Keratinocyte (primary cell): Measurements from ENCODE around the gene TENM3. TPM values are rescaled to one million over a fixed set of nuclear protein-coding genes. Genes with fewer than 3 reads are reported as not detected.

ENCODE experiments used
- DNase-seq: peaks from one replicate; pipeline ENCODE4 v3.0.0-alpha.2; 2011; ENCODE audit warnings: low read depth, missing footprints, low spot score
- FAIRE-seq: peaks from 2 replicates; lab custom pipeline; 2011; peaks lifted over from hg19 to GRCh38; lab: Jason Lieb, UNC
- H2AFZ ChIP-seq: 2 replicates; pipeline ENCODE4 v1.6.0; 2012; ENCODE audit warnings: low read length, control low read depth, inconsistent platforms; ENCODE audit not compliant: control insufficient read depth
- H3K27ac ChIP-seq: 2 replicates; pipeline ENCODE4 v1.5.1; 2011; ENCODE audit warnings: low read length; ENCODE audit not compliant: control insufficient read depth, insufficient read depth
- H3K27me3 ChIP-seq: 3 replicates; pipeline ENCODE4 v1.6.0; 2011; ENCODE audit warnings: low read length; ENCODE audit not compliant: control insufficient read depth, insufficient read depth; ENCODE audit errors: extremely low read depth
- H3K36me3 ChIP-seq, 2 experiments: 2 replicates in 1 of 2; 3 replicates in 1 of 2; pipeline ENCODE4 v1.5.1; 2011; ENCODE audit warnings: low read length in 2 of 2, mild to moderate bottlenecking in 1 of 2; ENCODE audit not compliant: control insufficient read depth in 2 of 2, insufficient read depth in 2 of 2; ENCODE audit errors: extremely low read depth in 1 of 2
- H3K4me1 ChIP-seq: 3 replicates; pipeline ENCODE4 v1.5.1; 2011; ENCODE audit warnings: low read length; ENCODE audit not compliant: control insufficient read depth, insufficient read depth; ENCODE audit errors: extremely low read depth
- H3K4me2 ChIP-seq: 3 replicates; pipeline ENCODE4 v1.6.0; 2011; ENCODE audit warnings: low read depth, low read length; ENCODE audit not compliant: control insufficient read depth, insufficient read depth; ENCODE audit errors: extremely low read depth
- H3K4me3 ChIP-seq, 3 experiments: fragments of 200-600 bp in 1 of 3; sonication (generic) in 1 of 3; 2 replicates in 2 of 3; 3 replicates in 1 of 3; pipeline ENCODE4 v1.5.1; 2011 to 2016; ENCODE audit warnings: low read length in 3 of 3, mild to moderate bottlenecking in 3 of 3, control low read depth in 2 of 3, inconsistent platforms in 1 of 3, low read depth in 1 of 3, mixed read lengths in 1 of 3, mixed run types in 1 of 3, moderate library complexity in 1 of 3; ENCODE audit not compliant: control insufficient read depth in 2 of 3, insufficient read depth in 2 of 3; ENCODE audit errors: extremely low read depth in 1 of 3
- H3K79me2 ChIP-seq: 2 replicates; pipeline ENCODE4 v1.6.0; 2012; ENCODE audit warnings: low read length; ENCODE audit not compliant: control insufficient read depth, insufficient read depth
- H3K9ac ChIP-seq: 3 replicates; pipeline ENCODE4 v1.6.0; 2011; ENCODE audit warnings: low read length; ENCODE audit not compliant: control insufficient read depth, insufficient read depth; ENCODE audit errors: extremely low read depth
- H3K9me1 ChIP-seq: 3 replicates; pipeline ENCODE4 v1.6.0; 2011; ENCODE audit warnings: low read length; ENCODE audit not compliant: control insufficient read depth, insufficient read depth; ENCODE audit errors: extremely low read depth
- H3K9me3 ChIP-seq: 2 replicates; pipeline ENCODE4 v1.5.1; 2012; ENCODE audit warnings: low read depth, low read length; ENCODE audit not compliant: control insufficient read depth
- H4K20me1 ChIP-seq: 3 replicates; pipeline ENCODE4 v1.6.0; 2011; ENCODE audit warnings: low read length; ENCODE audit not compliant: control insufficient read depth, insufficient read depth; ENCODE audit errors: extremely low read depth
- EZH2 ChIP-seq: IDR thresholded peaks from one replicate; pipeline ENCODE4 v1.6.1; 2012; ENCODE audit warnings: inconsistent platforms, mild to moderate bottlenecking, low read length, moderate library complexity
- dilution Hi-C: fragments of 300-500 bp; cut with MboI; formaldehyde crosslinking; loops from one replicate; pipeline ENCODE4 v1.7.0; 2020; ENCODE audit warnings: low sequenced_read_pairs; ENCODE audit not compliant: extremely low pct_ligation_motif_present
- polyA plus RNA-seq, 5 experiments: library from polyadenylated mRNA; depleted of rRNA in 3 of 5; stranded (reverse) in 3 of 5; stranded (forward) in 1 of 5; unstranded in 1 of 5; fragments of >200 nt; gene quantifications; 1 replicate in 1 of 5; 2 replicates in 3 of 5; 3 replicates in 1 of 5; pipeline versions ENCODE4 v1.2.1 to v1.2.3, GENCODE V29; 2011 to 2012; ENCODE audit warnings: missing spikeins in 2 of 5, low read depth in 1 of 5, low replicate concordance in 1 of 5
- TF ChIP-seq, protein P1 (sequence below), 3 experiments: IDR thresholded peaks in 1 of 3; conservative IDR thresholded peaks in 1 of 3; optimal IDR thresholded peaks in 1 of 3; 2 replicates in 2 of 3; 3 replicates in 1 of 3; pipeline versions ENCODE3 to v1.5.1; 2011; ENCODE audit warnings: low read length in 3 of 3, mild to moderate bottlenecking in 3 of 3, moderate library complexity in 2 of 3, control low read depth in 1 of 3, inconsistent platforms in 1 of 3; ENCODE audit not compliant: insufficient read depth in 2 of 3; ENCODE audit errors: extremely low read depth in 1 of 3

Gene TENM3
- polyA plus RNA-seq, 1 donor (not counting 4 experiments of a cell fraction or from before 2014, with no cell fraction given): 17.0 TPM

DNA sequence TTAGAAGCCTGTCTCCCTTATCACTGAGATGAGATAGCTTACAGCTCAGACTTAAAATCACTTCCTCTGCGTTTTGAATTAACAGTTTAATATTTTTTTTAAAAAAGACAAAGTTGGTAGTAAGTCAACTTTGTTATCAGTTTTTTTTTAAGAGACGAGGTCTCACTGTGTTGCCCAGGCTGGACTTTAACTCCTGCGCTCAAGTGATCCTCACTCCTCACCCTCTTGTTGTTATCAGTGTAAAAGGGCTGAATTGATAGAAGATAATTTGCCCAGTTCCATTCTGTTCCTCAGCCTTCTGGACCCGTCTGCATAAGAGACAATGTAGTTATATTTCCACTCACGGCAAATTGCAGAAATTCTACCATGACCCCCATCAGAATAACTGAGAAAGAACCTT lies 428.5 kb downstream of the TENM3 start:
- Histone ChIP-seq H2AFZ (no peak overlapping the region), H3K9me1 (no peaks in the 10 kb centered on the region), H3K27me3 (no peaks in the 10 kb centered on the region), H3K4me1 (no peaks in the 10 kb centered on the region), H3K79me2 (no peaks in the 10 kb centered on the region), H3K9ac (no peak overlapping the region), H3K4me2 (no peak overlapping the region), H3K36me3 (no peaks in the 10 kb centered on the region), H4K20me1 (no peaks in the 10 kb centered on the region), H3K27ac (no peak overlapping the region), H3K9me3 (no peaks in the 10 kb centered on the region), H3K4me3 (no peak overlapping the region)
- dilution Hi-C loops: no loop called here
- TF ChIP-seq, protein P1, sequence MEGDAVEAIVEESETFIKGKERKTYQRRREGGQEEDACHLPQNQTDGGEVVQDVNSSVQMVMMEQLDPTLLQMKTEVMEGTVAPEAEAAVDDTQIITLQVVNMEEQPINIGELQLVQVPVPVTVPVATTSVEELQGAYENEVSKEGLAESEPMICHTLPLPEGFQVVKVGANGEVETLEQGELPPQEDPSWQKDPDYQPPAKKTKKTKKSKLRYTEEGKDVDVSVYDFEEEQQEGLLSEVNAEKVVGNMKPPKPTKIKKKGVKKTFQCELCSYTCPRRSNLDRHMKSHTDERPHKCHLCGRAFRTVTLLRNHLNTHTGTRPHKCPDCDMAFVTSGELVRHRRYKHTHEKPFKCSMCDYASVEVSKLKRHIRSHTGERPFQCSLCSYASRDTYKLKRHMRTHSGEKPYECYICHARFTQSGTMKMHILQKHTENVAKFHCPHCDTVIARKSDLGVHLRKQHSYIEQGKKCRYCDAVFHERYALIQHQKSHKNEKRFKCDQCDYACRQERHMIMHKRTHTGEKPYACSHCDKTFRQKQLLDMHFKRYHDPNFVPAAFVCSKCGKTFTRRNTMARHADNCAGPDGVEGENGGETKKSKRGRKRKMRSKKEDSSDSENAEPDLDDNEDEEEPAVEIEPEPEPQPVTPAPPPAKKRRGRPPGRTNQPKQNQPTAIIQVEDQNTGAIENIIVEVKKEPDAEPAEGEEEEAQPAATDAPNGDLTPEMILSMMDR (optimal IDR thresholded peaks at IDR 0.05 in 1 of 3, IDR thresholded peaks at IDR 0.05 in 1 of 3, conservative IDR thresholded peaks at IDR 0.05 in 1 of 3; ENCODE audit: extremely low read depth in 1 of 3, insufficient read depth in 2 of 3, low read length in 3 of 3): no peak
- TF ChIP-seq EZH2: no peak
- no peak for DNase-seq
- no peak for FAIRE-seq

- no peak for DNase-seq
- Histone ChIP-seq H3K9ac (no peak overlapping the region), H3K4me3 (no peak overlapping the region), H3K27me3 (no peaks in the 10 kb centered on the region), H3K79me2 (no peaks in the 10 kb centered on the region), H3K9me1 (no peaks in the 10 kb centered on the region), H3K27ac (no peak overlapping the region), H2AFZ (no peak overlapping the region), H3K4me2 (no peak overlapping the region), H4K20me1 (no peaks in the 10 kb centered on the region), H3K9me3 (no peaks in the 10 kb centered on the region), H3K4me1 (no peaks in the 10 kb centered on the region), H3K36me3 (no peaks in the 10 kb centered on the region)
- dilution Hi-C loops: no loop called here
- FAIRE-seq: no peak
- TF ChIP-seq, protein P1 (optimal IDR thresholded peaks at IDR 0.05 in 1 of 3, IDR thresholded peaks at IDR 0.05 in 1 of 3, conservative IDR thresholded peaks at IDR 0.05 in 1 of 3; ENCODE audit: extremely low read depth in 1 of 3, insufficient read depth in 2 of 3, low read length in 3 of 3): no peak
- TF ChIP-seq EZH2: no peak
Measured at GRCh38 chr4:182678590-182678989, 435.4 kb downstream of the TENM3 start.
